ENCODE measurements around the gene MIOX.

DNA sequence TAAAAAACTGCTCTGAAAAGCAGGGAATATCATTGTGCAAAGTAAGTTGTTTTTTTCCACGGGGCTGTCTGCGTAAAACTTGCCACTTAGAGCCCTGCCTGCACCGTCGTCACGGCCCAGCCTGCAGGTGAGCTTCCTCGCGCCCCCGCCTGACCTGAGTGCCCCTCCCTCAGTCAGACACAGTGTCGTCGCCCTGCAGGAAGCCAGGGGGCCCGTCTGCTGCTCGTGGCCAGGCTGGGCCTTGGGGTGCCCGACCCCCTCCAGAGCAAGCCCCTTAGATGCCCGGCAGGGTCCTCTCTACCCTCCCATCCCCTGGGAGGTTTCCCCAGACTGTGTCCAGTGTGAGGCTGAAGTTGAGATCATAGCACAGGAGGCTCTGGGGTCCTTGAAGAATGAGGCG, 43.5 kb upstream of the MIOX start:
- TF ChIP-seq, protein P1, sequence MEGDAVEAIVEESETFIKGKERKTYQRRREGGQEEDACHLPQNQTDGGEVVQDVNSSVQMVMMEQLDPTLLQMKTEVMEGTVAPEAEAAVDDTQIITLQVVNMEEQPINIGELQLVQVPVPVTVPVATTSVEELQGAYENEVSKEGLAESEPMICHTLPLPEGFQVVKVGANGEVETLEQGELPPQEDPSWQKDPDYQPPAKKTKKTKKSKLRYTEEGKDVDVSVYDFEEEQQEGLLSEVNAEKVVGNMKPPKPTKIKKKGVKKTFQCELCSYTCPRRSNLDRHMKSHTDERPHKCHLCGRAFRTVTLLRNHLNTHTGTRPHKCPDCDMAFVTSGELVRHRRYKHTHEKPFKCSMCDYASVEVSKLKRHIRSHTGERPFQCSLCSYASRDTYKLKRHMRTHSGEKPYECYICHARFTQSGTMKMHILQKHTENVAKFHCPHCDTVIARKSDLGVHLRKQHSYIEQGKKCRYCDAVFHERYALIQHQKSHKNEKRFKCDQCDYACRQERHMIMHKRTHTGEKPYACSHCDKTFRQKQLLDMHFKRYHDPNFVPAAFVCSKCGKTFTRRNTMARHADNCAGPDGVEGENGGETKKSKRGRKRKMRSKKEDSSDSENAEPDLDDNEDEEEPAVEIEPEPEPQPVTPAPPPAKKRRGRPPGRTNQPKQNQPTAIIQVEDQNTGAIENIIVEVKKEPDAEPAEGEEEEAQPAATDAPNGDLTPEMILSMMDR (IDR thresholded peaks at IDR 0.05 in 8 of 11, conservative IDR thresholded peaks at IDR 0.05 in 3 of 11) = no peak
- TF ChIP-seq POLR2A (IDR thresholded peaks at IDR 0.05) = no peak
